Measurements from ENCODE around the gene DEGS2. TPM values are rescaled to one million over a fixed set of nuclear protein-coding genes. Genes with fewer than 3 reads are reported as not detected.

Gene DEGS2
- total and polyA plus RNA-seq, 3 donors from 2014 or later, result 3.3 to 5.9 (median 3.9) TPM

GRCh38 chr14:100202712-100203111, 43.3 kb upstream of the DEGS2 start:
- TF ChIP-seq POLR2A (IDR thresholded peaks at IDR 0.05), result no peak
- no peak for TF ChIP-seq CTCF (IDR thresholded peaks at IDR 0.05)
- H3K27me3 ChIP-seq, result no peaks in the 10 kb centered on the region
- 69 to 78% methylated on average over 4 of the region's 4 CpGs for WGBS, 2 donors

GRCh38 chr14:100201701-100202100, 42.3 kb upstream of the DEGS2 start:
- Histone ChIP-seq H3K4me3 (no peak overlapping the region), H3K4me1 (no peaks in the 10 kb centered on the region), H3K27ac (no peak overlapping the region), H3K27me3 (no peaks in the 10 kb centered on the region), H3K9me3 (no peaks in the 10 kb centered on the region), H3K36me3 (ENCODE audit: low read depth, missing control alignments) (no peaks in the 10 kb centered on the region)
- TF ChIP-seq POLR2A (IDR thresholded peaks at IDR 0.05) (no peak), CTCF (IDR thresholded peaks at IDR 0.05) (no peak)
- no peak for DNase-seq
- WGBS, 2 donors, result 80 to 90% methylated on average over 5 of the region's 5 CpGs
- intact Hi-C loops (cut with DNase I; ENCODE audit: low total_unique reads), result no loop called here

More at GRCh38 chr14:100202712-100203111, 43.3 kb upstream of the DEGS2 start:
- intact Hi-C loops (cut with DNase I; ENCODE audit: low total_unique reads), result no loop called here
- H3K36me3 ChIP-seq (ENCODE audit: low read depth, missing control alignments), result no peaks in the 10 kb centered on the region
- no peak overlapping the region for H3K27ac ChIP-seq
- no peaks in the 10 kb centered on the region for H3K9me3 ChIP-seq
- no peaks in the 10 kb centered on the region for H3K4me1 ChIP-seq
- H3K4me3 ChIP-seq, result no peak overlapping the region
- no peak for DNase-seq

GRCh38 chr14:100200311-100200710, 40.9 kb upstream of the DEGS2 start:
- Histone ChIP-seq H3K9me3 (no peaks in the 10 kb centered on the region), H3K36me3 (ENCODE audit: low read depth, missing control alignments) (no peaks in the 10 kb centered on the region), H3K4me3 (no peak overlapping the region), H3K27me3 (no peaks in the 10 kb centered on the region), H3K4me1 (no peaks in the 10 kb centered on the region), H3K27ac (no peak overlapping the region)
- no peak for DNase-seq
- no peak for TF ChIP-seq POLR2A (IDR thresholded peaks at IDR 0.05)
- TF ChIP-seq CTCF (IDR thresholded peaks at IDR 0.05), result no peak
- intact Hi-C loops (cut with DNase I; ENCODE audit: low total_unique reads), result no loop called here
- 76 to 91% methylated on average over 3 of the region's 3 CpGs for WGBS, 2 donors

DNA sequence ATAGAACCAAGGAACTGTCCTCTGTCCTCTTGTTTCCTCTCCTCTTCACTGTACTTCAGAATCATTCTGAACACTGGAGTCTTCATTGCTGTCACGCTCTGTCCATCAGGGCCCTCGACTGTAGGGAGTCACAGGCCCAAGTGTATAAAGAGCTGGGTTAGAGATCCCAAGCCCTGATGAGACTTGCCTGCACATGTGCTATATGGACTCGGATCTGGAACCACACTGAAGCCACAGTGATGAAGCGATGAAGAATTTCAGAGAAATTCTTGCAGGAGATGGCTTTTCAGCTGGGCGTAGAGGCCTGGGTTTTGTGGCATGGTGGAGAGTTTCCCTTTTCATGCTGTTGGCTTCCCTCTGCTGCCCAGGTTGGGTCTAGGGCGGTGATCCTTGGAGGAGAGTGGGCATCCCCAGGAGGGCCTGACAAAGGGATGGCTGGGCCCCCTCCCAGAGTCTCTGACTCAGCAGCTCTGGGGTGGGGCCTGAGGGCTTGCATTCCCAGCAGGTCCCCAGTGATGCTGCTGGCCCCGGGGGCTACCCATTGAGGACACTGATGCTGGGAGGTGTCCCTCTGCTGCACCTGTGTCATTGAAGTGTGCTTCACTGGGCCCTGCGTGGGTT, 39.9 kb upstream of the DEGS2 start:
- TF ChIP-seq CTCF (IDR thresholded peaks at IDR 0.05), result no peak
- no peak for TF ChIP-seq POLR2A (IDR thresholded peaks at IDR 0.05)
- H3K27ac ChIP-seq, result no peak overlapping the region
- H3K27me3 ChIP-seq, result no peaks in the 10 kb centered on the region
- 85 to 95% methylated on average over 7 to 8 of the region's 8 CpGs for WGBS, 2 donors
- DNase-seq, result no peak
- no peaks in the 10 kb centered on the region for H3K36me3 ChIP-seq (ENCODE audit: low read depth, missing control alignments)
- intact Hi-C loops (cut with DNase I; ENCODE audit: low total_unique reads), result no loop called here
- no peaks in the 10 kb centered on the region for H3K9me3 ChIP-seq
- no peak overlapping the region for H3K4me3 ChIP-seq
- no peaks in the 10 kb centered on the region for H3K4me1 ChIP-seq

Measured in testis (tissue), 3 donors.